ENCODE data around the gene CYTH1.

CYTH1 gene

DNA sequence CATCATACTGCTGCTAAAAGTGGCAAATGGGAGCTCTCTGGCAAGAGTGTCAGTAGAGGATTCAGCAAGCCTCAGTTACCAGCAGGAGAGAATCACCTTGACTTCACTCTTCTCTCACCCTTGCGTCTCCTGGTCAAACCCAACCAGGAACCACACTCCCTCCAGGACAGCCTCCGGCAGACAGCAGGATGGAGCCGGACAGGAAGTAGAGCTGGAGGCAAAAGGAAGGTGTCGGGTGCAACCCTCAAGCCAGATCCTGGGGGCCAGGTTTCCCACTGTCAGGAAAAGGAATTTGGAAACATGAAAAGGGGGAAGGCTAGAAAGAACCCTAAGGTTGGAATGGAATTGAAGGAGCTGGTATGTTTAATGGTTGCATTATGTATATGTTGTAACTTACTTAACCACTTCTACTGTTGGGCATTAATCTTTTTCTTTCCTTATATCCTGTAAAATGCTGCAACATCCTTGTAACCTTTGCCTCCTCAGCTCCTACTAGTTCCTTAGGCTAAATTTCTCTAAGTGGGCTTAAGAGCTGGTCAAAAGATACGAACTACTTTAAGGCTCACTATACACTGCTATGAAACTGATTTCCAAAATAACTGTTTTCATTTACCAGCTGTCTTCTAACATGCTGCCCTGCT lies 40.3 kb downstream of the CYTH1 start:
- no peak for DNase-seq
- intact Hi-C loops (cut with DNase I) = no loop called here

DNA sequence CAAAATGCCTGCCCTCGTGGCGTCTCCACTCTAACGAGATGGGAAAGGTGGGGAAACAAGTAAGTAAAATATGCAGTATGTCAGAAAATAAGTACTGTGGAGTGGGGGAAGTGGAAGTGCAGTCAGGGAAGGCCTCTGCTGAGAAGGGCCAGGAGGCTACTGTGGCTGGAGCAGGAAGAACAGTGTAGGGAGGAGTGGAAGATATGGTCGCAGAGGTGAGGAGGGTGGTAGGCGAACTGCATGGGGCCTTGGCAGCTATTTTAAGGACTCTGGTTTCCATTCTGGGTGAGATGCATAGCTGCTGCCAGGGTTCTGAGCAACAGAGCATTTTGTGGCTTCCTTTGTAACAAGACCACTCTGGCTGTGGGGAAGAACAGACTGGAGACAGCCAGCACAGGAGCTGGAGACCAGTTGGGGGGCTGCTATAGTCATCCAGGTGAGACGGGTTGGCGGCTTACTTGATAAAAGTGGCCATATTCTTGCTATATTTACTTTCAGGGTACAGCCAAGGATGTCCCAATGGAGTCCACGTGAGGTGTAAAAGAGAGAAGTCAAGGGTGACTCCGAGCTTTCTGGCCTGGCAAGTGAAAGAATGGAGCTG lies 42.6 kb downstream of the CYTH1 start:
- DNase-seq = no peak
- intact Hi-C loops (cut with DNase I) = no loop called here

DNA sequence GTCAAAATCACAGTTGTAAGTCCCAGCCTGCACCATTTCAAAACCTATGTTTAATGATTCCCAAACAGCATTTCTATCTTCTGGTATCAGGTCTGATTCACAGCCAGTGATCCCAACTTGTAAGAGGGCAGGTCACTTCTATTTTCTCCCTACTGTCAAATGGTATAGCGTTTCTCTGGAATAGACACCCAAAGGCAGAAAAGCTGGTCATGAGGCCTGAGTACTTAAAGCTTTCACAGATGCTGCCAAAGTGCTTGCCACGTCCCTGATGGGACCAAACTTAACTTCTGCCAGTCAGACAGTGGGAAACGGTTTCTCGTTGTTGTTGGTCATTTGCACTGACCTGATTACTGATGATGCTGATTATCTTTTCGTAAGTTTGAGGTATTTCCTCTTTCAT lies 43.4 kb downstream of the CYTH1 start:
- intact Hi-C loops (cut with DNase I) = no loop called here
- DNase-seq = no peak

DNA sequence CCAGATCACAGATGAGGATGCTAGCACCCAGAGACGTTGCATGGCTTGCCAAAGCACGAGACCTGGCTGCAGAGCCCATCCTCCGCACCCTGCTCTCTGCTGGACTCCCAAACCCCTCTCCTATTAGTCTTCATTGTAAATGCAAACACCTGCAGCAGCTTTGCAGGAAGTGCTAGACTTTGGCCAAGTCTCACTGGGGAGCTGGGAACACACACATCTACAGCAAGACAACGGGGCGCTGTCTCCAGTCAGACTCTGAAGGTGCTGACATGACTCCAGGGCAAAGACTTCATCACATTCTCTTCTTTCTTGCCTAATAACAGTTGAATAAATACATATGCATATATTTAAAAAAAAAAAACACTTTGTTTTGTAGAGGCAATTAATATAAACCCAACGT lies 43.8 kb downstream of the CYTH1 start:
- intact Hi-C loops (cut with DNase I) = no loop called here

DNA sequence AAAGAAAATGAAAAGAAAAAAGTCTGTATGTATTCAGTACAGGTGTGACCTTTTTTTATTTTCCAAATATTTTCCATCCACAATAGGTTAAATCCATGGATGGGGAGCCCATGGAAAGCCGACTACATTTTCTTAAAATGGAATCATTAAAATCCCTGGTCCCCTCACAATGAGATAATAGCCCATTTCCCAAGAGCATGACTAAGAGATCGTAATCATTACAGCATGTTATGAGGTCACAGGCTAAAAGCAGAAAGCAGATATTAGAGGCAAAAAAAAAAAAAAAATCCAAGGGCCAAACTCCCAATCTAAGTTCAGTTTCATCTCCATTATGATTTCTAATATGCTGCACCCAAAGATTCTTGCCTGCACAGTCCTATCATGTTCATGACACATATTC lies 44.7 kb downstream of the CYTH1 start:
- intact Hi-C loops (cut with DNase I) = no loop called here
- DNase-seq = no peak

More for the DNA sequence above, 43.8 kb downstream of the CYTH1 start:
- DNase-seq = no peak

DNA sequence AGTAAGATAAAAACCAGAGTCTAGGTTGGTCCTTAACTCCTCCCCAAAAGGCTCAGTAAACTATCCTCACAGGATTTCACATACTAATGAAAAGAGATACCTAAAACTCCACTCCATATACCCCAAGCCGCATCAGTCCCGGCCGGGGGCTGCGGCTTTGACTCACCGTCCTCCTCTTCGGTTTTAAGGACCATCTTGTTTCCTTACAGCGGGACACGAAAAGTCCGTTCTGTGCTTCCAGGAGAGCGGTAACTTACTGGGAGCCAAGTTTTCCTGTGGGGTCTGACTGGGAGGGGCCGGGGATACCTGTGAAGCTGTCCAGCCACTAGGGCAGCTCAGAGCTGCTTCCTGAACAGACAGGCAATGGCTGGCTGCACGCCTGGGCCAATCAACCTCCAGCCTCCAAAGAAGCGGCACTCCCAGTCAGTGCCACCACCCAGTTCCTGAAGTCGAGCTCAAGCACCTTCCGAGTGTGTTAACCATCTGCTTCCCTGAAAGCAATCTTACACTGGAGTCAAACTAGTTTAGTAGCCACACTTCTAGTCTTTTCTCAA lies 45.5 kb downstream of the CYTH1 start:
- intact Hi-C loops (cut with DNase I) = no loop called here
- DNase-seq = peak in 1 of 10 donors; percentile 28

DNA sequence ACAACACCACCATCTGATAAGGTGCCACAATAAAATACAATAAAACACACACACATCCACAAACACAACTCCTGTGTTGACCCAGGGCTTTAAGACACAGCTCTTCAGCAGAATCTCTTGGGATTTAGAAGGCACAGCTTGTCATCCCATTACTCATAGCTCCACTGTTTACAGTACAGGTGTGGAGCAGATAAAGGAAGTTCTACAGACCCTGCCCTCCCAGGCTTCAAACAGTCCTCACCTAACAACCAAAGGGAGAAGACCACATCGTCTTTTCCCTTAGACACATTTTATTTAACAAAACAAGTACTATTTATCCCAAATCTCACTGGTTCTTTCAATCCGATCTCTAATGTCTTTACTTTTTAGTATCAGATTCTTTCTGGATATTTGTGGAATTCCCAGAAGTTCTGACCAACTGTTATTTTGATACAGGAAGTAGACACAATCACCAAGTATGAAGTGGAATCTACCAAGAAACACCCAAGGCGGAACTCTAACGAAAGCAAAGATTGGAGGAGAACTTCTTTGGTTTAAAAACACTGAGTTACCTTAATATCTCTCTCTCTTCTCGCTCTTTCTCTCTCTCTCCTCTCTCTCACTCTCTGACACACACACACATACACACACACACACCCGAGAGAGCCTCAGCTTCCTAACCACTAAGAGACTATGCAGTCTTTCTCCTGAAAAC lies 46.1 kb downstream of the CYTH1 start:
- DNase-seq = no peak
- intact Hi-C loops (cut with DNase I) = no loop called here

DNA sequence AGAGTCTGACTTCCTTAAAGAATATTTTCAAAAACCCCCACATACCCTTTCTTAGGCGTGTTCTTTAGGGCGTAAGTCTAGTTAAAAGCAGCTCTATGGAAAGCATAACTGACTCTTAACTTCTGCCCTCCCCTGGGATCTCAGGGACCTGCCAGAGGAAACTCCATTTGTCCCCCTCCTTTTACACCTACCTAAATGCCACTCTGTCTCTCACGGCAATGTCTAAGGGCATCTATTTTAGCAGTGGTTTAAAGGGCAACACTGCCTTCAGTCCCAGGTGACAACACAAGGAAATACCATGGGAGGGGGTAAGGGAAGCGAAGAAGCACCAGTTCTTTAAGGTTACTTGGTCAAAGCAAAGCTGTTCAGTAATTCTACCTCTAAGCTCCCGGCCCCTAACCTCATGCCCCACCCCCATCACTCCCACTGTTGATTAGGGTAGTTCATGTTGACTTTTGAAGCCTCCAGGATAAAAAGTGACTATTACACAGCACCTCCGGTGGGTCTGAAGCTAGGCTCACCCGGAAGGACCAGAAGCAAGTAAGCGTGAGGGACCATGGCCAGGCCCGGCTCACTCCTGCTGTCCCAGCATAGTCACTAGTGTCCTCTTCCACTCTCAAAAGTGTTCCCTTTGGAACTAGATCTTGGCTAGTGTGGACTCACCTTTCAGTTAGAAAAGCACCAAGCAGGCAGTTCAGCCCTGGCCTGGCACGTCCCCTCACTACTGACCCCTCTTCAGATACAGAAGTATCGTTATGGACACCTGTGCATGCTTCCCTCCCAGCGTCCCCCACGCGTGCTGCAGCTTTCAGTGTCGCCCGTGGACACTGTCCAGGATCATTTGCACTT lies 47.1 kb downstream of the CYTH1 start:
- DNase-seq = no peak
- intact Hi-C loops (cut with DNase I) = no loop called here

DNA sequence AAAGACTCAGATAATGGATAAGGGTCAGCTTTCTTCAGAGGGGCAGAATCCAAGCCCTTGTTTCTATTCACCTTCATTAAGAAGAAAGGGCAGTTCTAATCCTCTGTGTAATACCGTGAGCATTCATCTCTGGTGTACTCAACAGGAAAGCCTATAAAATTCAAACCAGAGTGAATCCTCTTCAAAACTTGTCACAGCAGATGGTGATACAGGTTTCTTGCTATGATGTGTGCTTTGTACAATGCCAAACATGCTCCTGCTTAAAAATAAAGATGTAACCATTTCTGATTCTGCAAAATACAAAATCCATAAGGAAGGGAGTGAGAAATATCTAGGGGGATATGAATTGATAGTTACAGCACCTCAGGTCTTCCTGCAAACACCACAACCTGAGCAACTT lies 49.7 kb downstream of the CYTH1 start:
- DNase-seq = no peak
- intact Hi-C loops (cut with DNase I) = no loop called here

DNA sequence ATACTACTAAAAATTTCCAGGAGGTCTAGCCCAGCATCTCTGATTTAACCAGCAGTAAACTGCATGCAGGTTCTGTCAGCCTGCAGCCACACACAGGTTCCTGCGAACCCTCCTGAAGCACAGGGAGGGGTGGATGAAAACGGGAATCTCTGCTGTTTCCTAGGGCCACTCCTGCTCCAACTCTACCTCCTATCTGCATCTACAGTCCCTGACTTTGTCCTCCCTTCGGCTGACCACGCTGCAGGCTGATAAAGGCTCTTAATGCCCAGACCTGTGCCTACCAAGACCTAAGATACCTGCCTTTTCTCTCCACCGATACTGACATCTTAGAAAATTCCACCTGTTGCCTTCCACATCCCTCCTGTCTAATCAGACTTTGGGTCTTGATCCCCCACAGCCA lies 50.2 kb downstream of the CYTH1 start:
- no peak for DNase-seq
- intact Hi-C loops (cut with DNase I) = no loop called here

DNA sequence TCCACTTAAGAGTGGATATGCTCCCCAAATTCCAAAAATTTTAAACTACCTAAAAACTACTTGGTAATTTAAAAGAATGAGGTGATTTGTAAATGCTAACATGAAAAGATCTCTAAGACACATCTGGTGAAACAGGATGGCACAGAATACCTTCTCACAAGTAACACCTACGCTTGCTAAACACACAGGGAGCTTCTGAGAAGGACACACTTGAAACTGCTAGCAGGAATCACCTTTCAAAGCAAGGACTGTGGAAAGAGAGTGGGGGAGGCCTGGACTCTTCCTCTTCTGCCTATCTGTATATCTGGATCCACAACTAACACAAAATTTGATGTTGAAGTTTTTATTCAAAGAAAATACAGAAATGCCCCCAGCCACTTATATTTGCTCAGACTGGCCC lies 52.4 kb downstream of the CYTH1 start:
- intact Hi-C loops (cut with DNase I) = loop anchor here (5.0 to 10.0 kb wide), 2 partner anchors 55 to 113 kb away; partner anchors contain the start of genes CYTH1 and USP36
- DNase-seq = no peak

DNA sequence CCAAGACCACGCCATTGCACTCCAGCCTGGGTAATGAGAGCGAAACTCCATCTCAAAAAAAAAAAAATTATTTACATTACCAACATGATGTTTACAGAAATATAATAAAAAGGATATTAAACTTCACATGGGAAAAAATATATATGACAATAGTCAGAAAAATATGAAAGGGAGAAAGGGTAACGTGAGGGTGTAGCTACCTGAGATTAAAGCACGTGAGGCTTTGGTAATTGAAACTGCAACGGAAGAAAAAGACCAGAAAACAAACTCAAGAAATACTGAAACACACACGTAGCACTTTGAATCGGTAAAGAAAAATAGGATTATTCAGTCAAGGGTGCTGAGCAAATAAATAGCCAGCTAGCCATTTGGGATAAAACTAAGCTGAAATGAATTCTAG lies 53.6 kb downstream of the CYTH1 start:
- intact Hi-C loops (cut with DNase I) = loop anchor here (5.0 to 10.0 kb wide), 2 partner anchors 56 to 114 kb away; partner anchors contain the start of genes CYTH1 and USP36
- DNase-seq = no peak

DNA sequence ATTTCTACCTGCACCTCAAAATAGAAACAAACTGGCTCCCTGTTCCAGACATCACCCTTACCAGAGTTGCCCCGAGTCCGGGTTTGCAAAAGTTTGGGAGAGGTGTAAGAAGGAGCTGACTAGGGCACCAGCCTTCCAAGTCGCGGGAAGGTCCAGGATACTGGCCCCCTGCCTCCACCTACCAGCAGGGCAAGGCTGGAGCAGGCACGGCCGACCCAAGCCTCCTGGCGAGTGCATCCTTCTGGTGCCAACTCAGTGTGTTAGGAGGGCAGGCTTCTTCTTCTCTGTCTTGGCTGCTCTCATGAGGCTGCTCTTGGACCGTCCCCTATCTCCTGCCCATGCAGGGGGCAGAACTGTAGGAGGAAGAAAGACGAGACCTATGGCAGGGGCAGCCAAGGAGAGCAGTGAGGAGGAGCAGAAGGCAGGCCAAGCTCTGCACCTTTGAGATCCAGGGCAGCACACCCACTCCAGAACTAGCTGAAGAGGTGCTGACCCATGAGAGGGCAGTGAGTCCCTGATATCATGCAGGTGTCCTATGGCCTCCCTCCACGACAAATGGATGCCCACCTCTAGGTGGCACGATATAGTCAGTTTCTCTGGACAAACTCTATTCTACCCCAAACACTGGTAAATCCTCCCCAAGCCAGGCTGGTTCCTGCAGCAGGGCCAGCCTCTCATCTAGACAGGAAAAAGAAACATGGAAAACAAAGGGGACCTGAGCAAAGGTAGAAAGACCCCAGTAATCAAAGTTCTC lies 54.4 kb downstream of the CYTH1 start:
- intact Hi-C loops (cut with DNase I) = loop anchor here (5.0 to 10.0 kb wide), 2 partner anchors 57 to 115 kb away; partner anchors contain the start of genes CYTH1 and USP36
- peak in 1 of 10 donors; percentile 70 for DNase-seq

DNA sequence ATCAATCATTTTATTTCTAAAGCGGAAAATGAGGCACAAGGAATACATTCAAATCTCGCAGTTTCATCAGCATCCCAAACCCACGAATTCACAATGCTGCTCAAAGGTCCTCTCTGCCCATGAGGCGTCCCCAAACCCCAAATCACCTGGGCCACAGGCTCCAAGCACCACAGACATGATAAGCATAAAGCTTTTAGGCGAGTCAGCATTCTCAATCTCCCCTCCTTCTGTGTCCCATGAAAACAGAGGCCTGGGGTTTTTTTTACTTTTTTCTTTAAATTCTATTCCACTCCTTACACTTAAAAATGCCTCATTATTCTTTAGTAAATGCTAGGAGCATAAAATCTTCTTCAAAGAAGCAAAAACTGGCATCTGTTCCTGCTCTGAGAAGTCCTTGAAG lies 55.0 kb downstream of the CYTH1 start:
- DNase-seq = no peak
- intact Hi-C loops (cut with DNase I) = loop anchor here (5.0 to 10.0 kb wide), 2 partner anchors 58 to 115 kb away; partner anchors contain the start of genes CYTH1 and USP36

DNA sequence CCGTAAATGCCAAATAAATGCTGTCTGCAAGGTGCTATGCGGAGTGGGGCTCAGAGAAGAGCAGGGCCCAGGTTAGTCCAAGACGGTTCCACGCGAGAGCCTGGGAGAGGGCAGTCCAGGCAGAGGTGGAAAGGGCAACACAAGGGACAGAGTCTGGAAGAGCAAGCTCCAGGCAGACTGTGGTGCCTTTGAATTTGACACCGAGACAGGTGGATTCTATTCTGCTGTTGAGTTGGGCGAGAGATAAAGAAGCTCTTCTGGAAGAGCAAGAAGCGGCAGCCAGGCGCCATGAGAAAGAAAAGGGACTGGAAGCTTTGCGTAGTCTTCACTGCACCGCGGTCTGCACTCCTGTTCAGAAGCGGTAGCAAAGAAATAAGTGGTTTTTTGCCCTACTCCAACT lies 55.6 kb downstream of the CYTH1 start:
- peak in 1 of 10 donors; percentile 12 for DNase-seq
- intact Hi-C loops (cut with DNase I) = loop anchor here (5.0 to 10.0 kb wide), 2 partner anchors 58 to 116 kb away; partner anchors contain the start of genes CYTH1 and USP36

DNA sequence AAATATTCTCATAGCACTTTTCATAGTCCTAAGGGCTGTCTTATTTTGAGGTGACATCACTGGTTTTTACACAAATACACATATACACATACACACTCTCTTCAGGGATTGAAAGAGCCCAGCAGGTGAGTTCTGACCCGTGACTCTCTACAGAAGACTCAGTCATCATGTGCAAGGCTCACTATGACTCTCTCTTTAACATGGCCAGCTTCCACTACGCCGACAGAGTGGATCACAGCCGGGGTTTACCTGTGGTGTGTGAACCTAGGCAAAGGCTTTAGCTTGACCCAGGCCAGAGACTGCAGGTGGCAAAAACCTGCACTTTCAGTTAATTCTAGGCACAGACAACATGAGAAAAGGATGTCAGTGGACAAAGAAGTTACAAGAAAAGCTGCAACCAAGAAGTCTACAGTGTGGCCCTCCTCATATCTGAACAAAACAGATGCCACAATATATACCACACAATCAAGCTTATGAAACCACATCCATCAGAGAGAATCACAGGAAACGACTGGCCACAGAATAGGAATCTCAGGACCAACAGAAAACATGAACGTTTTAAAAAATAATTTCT lies 56.5 kb downstream of the CYTH1 start:
- intact Hi-C loops (cut with DNase I) = loop anchor here (5.0 to 10.0 kb wide), 2 partner anchors 59 to 117 kb away; partner anchors contain the start of genes CYTH1 and USP36
- DNase-seq = no peak

DNA sequence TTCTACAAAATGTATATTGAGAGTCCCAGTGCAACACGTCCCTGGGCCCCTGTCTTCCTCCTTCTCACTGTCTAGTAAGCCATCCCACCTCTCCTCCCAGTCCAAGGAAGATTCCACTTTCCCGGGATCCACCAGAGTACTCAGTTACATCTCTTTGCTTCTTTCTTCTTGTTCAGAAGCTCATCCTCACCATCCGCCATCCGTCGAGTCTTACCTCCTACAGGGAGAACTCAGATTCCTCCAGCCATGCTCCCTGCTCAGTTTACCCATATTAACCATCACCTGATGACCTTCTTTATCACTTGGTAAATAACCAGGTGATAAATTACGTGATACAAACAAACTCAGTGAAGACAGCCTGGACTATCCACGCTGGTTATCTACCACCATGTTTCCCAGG lies 57.1 kb downstream of the CYTH1 start:
- DNase-seq = peak in 1 of 10 donors; percentile 61
- intact Hi-C loops (cut with DNase I) = loop anchor here (5.0 to 10.0 kb wide), 2 partner anchors 60 to 117 kb away; partner anchors contain the start of genes CYTH1 and USP36

DNA sequence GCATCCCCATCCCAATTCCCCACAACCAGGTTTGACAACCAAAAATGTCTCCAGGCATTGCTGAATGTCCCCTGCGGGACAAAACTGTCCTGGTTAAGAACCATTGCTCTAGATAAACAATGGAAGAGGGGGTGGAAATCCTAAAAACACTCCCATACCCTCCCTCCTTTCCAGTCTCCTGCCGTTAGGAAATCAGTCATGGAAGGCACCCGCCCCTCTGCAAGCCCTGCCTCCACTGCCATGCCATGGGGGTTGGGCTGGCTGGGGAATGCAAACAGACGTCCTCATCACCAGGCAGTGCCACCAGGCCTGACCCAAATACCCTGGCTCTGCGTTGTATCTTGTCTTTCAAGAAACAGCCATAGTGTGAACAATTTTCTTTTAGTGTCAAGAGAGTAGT lies 57.5 kb downstream of the CYTH1 start:
- peak; percentile 51 to 96 (median 74) for DNase-seq
- intact Hi-C loops (cut with DNase I) = loop anchor here (10.0 kb wide), 1 partner anchor 60 kb away; the partner anchor contains the start of gene CYTH1

DNA sequence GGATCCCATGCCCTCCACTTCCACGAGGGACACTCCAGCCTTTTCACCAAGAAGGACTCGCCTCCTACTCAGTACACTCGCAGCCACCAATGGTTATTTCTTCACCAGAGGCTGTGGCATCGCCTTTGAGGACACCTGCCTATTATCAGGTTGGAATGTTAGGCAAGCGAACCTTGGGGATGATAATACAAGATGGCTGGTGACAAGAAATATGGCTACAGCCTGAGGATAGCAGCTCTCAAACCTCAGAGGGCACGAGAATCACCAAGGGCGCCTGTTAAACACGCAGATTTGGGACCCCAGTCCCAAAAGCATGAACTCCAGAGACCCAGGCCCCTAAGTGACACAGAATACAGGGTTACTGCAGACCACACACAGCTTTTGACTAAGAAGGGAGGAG lies 58.1 kb downstream of the CYTH1 start:
- DNase-seq = peak in 1 of 10 donors; percentile 55
- intact Hi-C loops (cut with DNase I) = loop anchor here (10.0 kb wide), 1 partner anchor 61 kb away; the partner anchor contains the start of gene CYTH1
